ENCODE results near the gene SCN10A.

SCN10A gene

GRCh38 chr3:38756892-38757291, 59.1 kb downstream of the SCN10A start:
- Histone ChIP-seq H3K27ac (no peak overlapping the region), H3K9me3 (no peaks in the 10 kb centered on the region), H3K4me3 (ENCODE audit: low read depth in 1 of 2, low read length in 1 of 2) (no peak overlapping the region), H3K4me1 (ENCODE audit: control insufficient read depth in 1 of 2, insufficient read depth in 1 of 2, low read depth in 1 of 2, low read length in 1 of 2) (no peaks in the 10 kb centered on the region), H3K36me3 (no peaks in the 10 kb centered on the region), H3K27me3 (no peaks in the 10 kb centered on the region)
- TF ChIP-seq, protein P1, sequence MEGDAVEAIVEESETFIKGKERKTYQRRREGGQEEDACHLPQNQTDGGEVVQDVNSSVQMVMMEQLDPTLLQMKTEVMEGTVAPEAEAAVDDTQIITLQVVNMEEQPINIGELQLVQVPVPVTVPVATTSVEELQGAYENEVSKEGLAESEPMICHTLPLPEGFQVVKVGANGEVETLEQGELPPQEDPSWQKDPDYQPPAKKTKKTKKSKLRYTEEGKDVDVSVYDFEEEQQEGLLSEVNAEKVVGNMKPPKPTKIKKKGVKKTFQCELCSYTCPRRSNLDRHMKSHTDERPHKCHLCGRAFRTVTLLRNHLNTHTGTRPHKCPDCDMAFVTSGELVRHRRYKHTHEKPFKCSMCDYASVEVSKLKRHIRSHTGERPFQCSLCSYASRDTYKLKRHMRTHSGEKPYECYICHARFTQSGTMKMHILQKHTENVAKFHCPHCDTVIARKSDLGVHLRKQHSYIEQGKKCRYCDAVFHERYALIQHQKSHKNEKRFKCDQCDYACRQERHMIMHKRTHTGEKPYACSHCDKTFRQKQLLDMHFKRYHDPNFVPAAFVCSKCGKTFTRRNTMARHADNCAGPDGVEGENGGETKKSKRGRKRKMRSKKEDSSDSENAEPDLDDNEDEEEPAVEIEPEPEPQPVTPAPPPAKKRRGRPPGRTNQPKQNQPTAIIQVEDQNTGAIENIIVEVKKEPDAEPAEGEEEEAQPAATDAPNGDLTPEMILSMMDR (IDR thresholded peaks at IDR 0.05): no peak

GRCh38 chr3:38755130-38755529, 60.9 kb downstream of the SCN10A start:
- Histone ChIP-seq H3K4me1 (ENCODE audit: control insufficient read depth in 1 of 2, insufficient read depth in 1 of 2, low read depth in 1 of 2, low read length in 1 of 2) (no peaks in the 10 kb centered on the region), H3K4me3 (ENCODE audit: low read depth in 1 of 2, low read length in 1 of 2) (no peak overlapping the region), H3K27me3 (no peaks in the 10 kb centered on the region), H3K27ac (no peak overlapping the region), H3K9me3 (no peaks in the 10 kb centered on the region), H3K36me3 (no peaks in the 10 kb centered on the region)
- TF ChIP-seq, protein P1 (IDR thresholded peaks at IDR 0.05): no peak

DNA sequence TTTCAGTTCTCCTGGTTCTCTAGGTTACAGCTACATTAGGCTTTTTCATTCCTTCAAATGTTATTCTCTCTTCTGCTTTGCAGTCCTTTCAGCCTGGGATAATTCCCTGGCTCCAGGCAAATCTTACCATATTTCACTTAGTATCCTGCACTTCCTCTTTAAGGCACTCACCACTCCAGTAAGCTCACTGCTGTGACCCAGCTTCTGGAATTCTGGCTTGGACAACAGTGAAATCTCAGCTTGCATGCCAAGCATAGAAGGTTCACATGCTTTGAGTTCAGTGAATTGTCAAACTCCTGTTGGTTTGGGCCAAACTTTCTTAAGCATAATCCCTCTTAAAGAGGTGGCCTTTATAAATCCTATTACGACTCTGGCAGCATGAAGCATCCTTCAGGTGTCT, 69.4 kb downstream of the SCN10A start:
- no peak overlapping the region for H3K4me3 ChIP-seq (ENCODE audit: low read depth in 1 of 2, low read length in 1 of 2)
- H3K9me3 ChIP-seq: no peaks in the 10 kb centered on the region
- peaks cover 39% of the 10 kb centered on the region for H3K27me3 ChIP-seq
- H3K27ac ChIP-seq: no peak overlapping the region
- TF ChIP-seq, protein P1 (IDR thresholded peaks at IDR 0.05): no peak
- no peaks in the 10 kb centered on the region for H3K4me1 ChIP-seq (ENCODE audit: control insufficient read depth in 1 of 2, insufficient read depth in 1 of 2, low read depth in 1 of 2, low read length in 1 of 2)
- no peaks in the 10 kb centered on the region for H3K36me3 ChIP-seq

GRCh38 chr3:38743043-38743442, 73.0 kb downstream of the SCN10A start:
- H3K27ac ChIP-seq: no peak overlapping the region
- H3K27me3 ChIP-seq: peaks cover 42% of the 10 kb centered on the region
- no peaks in the 10 kb centered on the region for H3K4me1 ChIP-seq (ENCODE audit: control insufficient read depth in 1 of 2, insufficient read depth in 1 of 2, low read depth in 1 of 2, low read length in 1 of 2)
- no peak overlapping the region for H3K4me3 ChIP-seq (ENCODE audit: low read depth in 1 of 2, low read length in 1 of 2)
- H3K9me3 ChIP-seq: no peaks in the 10 kb centered on the region
- H3K36me3 ChIP-seq: no peaks in the 10 kb centered on the region
- TF ChIP-seq, protein P1 (IDR thresholded peaks at IDR 0.05): no peak

DNA sequence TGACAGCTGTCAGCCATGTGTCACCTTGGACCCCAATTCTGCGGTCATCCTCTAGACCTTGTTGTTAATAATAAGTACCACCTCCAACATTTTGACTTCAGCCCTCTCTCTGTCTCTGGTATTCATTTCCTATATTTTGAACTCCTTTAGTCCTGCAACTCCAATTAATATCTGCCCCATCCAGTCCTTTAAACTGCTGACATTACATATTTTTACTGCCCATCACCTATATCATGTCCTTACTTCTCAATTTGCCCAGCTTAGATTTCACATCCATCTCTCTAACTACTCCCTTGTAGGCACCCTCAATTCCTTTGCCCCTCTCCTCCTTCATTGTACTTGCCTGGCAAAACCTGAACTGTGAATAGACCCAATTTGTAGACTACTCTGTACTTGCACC, 73.5 kb downstream of the SCN10A start:
- no peak overlapping the region for H3K4me3 ChIP-seq (ENCODE audit: low read depth in 1 of 2, low read length in 1 of 2)
- no peaks in the 10 kb centered on the region for H3K36me3 ChIP-seq
- H3K4me1 ChIP-seq (ENCODE audit: control insufficient read depth in 1 of 2, insufficient read depth in 1 of 2, low read depth in 1 of 2, low read length in 1 of 2): no peaks in the 10 kb centered on the region
- H3K27ac ChIP-seq: no peak overlapping the region
- H3K9me3 ChIP-seq: no peaks in the 10 kb centered on the region
- peaks cover 42% of the 10 kb centered on the region for H3K27me3 ChIP-seq
- TF ChIP-seq, protein P1 (IDR thresholded peaks at IDR 0.05): no peak

DNA sequence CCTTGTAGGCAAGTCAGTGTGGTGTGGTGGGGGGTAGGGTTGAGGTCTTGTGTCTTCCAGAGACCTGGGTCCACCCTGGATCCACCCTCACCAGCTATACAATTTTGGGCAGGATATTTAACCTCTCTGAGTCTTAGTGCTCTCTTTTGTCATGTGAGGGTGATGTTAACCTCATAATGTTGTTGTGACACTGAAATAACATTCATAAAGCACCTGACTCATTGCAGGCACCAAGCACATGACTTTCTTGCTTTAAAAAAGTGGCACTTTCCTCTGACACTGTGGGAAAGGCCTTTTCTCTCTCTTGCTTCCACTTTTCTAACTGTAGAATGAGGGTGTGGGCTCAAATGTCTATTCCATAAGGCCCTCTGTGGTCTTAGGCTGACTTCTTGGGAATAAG, 75.5 kb downstream of the SCN10A start:
- H3K4me3 ChIP-seq (ENCODE audit: low read depth in 1 of 2, low read length in 1 of 2): no peak overlapping the region

More for the DNA sequence above, 75.5 kb downstream of the SCN10A start:
- H3K27ac ChIP-seq: no peak overlapping the region
- H3K4me1 ChIP-seq (ENCODE audit: control insufficient read depth in 1 of 2, insufficient read depth in 1 of 2, low read depth in 1 of 2, low read length in 1 of 2): no peaks in the 10 kb centered on the region
- TF ChIP-seq, protein P1 (IDR thresholded peaks at IDR 0.05): no peak
- no peaks in the 10 kb centered on the region for H3K36me3 ChIP-seq
- H3K9me3 ChIP-seq: no peaks in the 10 kb centered on the region
- H3K27me3 ChIP-seq: peaks cover 36% of the 10 kb centered on the region
